ENCODE data around the gene FAIM2.

FAIM2 gene

DNA sequence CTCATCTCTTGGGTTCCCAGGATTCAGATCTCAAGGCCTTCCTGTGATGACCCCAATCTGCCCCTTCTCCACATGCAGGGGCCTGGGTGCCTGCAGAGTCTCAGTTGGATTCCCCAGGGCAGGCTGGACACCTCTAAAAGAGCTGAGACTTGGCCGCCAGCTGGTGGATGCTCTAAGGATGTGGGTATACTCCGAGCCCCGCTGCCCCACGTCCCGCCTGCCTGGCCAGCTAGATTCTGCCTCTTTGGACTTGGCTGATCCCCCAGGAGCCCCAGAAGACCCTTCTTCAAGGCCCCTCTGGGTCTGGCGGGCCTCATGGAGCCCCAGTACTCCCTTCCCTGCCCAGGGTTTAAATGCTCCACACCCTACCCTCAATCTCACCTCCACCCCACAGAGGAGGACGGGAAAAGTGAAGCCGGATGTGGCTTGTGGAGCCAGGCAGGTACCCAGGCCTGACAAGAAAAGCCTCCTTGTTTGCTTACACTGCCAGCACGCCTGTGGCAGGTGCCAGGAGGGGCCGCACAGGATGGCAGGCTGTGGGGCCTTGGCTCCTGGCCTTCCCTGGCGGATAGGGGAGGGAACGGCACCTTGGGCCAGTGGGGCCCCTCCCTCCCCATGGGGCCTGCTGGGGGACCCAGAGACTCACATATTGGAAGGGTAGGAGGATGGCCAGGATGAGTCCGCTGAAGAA, 15.1 kb downstream of the FAIM2 start:
- Histone ChIP-seq H3K27ac (ENCODE audit: low read length) (no peak overlapping the region), H3K79me2 (ENCODE audit: insufficient read depth, low read length) (no peaks in the 10 kb centered on the region), H3K27me3 (ENCODE audit: insufficient read depth, low read length, poor library complexity) (peaks cover 2% of the 10 kb centered on the region), H4K20me1 (ENCODE audit: insufficient read depth, low read length) (no peaks in the 10 kb centered on the region), H3K36me3 (ENCODE audit: insufficient read depth, low read length) (no peaks in the 10 kb centered on the region), H3K9ac (ENCODE audit: low read depth, low read length) (no peak overlapping the region), H2AFZ (ENCODE audit: low read depth, low read length) (no peak overlapping the region), H3K4me1 (ENCODE audit: insufficient read depth, low read length) (no peaks in the 10 kb centered on the region), H3K4me2 (ENCODE audit: insufficient read depth, low read length) (no peak overlapping the region), H3K9me3 (ENCODE audit: insufficient read depth, low read length, severe bottlenecking) (no peaks in the 10 kb centered on the region), H3K4me3 (ENCODE audit: low read depth in 1 of 2, low read length in 2 of 2) (no peak overlapping the region)
- ATAC-seq (ENCODE audit: insufficient read depth, low read depth) (peak; percentile 56; the same call in 2 of the 3 replicates), DNase-seq (no peak)
- TF ChIP-seq EZH2 (IDR thresholded peaks at IDR 0.05; ENCODE audit: borderline replicate concordance, low read depth, low read length, severe bottlenecking): no peak
- TF ChIP-seq, protein P1, sequence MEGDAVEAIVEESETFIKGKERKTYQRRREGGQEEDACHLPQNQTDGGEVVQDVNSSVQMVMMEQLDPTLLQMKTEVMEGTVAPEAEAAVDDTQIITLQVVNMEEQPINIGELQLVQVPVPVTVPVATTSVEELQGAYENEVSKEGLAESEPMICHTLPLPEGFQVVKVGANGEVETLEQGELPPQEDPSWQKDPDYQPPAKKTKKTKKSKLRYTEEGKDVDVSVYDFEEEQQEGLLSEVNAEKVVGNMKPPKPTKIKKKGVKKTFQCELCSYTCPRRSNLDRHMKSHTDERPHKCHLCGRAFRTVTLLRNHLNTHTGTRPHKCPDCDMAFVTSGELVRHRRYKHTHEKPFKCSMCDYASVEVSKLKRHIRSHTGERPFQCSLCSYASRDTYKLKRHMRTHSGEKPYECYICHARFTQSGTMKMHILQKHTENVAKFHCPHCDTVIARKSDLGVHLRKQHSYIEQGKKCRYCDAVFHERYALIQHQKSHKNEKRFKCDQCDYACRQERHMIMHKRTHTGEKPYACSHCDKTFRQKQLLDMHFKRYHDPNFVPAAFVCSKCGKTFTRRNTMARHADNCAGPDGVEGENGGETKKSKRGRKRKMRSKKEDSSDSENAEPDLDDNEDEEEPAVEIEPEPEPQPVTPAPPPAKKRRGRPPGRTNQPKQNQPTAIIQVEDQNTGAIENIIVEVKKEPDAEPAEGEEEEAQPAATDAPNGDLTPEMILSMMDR (IDR thresholded peaks at IDR 0.05; ENCODE audit: borderline replicate concordance, extremely low read depth, low read length, poor library complexity, severe bottlenecking): no peak

DNA sequence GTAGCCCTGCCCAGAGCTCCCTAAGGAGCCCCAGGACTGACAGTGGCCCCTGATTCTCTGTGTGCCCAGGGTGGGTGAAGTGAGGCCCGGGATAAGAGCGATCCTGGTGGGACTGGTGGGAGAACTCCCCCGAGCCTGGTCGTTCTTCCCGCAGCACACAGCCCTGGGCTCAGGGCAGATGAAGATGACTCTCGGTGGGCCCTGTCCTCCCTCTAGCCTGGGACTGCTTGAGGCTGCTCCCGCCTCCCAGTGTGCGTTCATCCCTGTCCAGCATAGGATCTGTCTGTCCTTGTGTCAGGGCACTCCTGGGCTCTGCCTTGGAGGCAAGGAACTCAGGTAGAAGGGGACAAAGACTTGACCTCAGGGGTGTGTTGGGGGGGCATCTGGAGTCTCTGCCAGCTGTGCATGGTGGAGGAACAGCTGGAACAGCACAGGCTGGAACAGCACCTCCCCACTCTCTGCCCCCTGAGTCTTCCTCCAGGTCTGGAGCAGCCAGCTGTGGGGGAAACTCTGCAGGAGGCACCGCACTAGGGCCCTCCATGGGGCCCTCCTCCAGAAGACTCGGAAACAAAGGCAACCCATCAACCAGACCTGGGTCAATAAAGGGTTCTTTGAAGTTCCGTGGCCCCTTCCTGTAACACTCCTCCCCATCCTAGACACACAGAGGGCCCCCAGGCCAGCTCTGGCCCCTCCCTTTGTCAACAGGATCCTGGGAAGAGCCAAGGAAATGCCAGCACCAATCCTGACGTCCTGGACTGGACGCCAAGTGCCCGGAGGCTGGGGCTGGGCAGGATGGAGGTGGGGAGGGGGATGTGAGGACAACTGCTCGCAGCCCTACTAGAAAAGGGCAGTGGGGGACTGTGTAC, 15.9 kb downstream of the FAIM2 start:
- Histone ChIP-seq H2AFZ (ENCODE audit: low read depth, low read length) (no peak overlapping the region), H3K36me3 (ENCODE audit: insufficient read depth, low read length) (no peaks in the 10 kb centered on the region), H4K20me1 (ENCODE audit: insufficient read depth, low read length) (no peaks in the 10 kb centered on the region), H3K4me1 (ENCODE audit: insufficient read depth, low read length) (no peaks in the 10 kb centered on the region), H3K4me2 (ENCODE audit: insufficient read depth, low read length) (no peak overlapping the region), H3K9me3 (ENCODE audit: insufficient read depth, low read length, severe bottlenecking) (no peaks in the 10 kb centered on the region), H3K27ac (ENCODE audit: low read length) (no peak overlapping the region), H3K27me3 (ENCODE audit: insufficient read depth, low read length, poor library complexity) (peaks cover 2% of the 10 kb centered on the region), H3K9ac (ENCODE audit: low read depth, low read length) (no peak overlapping the region), H3K4me3 (ENCODE audit: low read depth in 1 of 2, low read length in 2 of 2) (no peak overlapping the region), H3K79me2 (ENCODE audit: insufficient read depth, low read length) (no peaks in the 10 kb centered on the region)
- TF ChIP-seq, protein P1 (IDR thresholded peaks at IDR 0.05; ENCODE audit: borderline replicate concordance, extremely low read depth, low read length, poor library complexity, severe bottlenecking): no peak
- no peak for TF ChIP-seq EZH2 (IDR thresholded peaks at IDR 0.05; ENCODE audit: borderline replicate concordance, low read depth, low read length, severe bottlenecking)
- DNase-seq (no peak), ATAC-seq (ENCODE audit: insufficient read depth, low read depth) (no peak)

DNA sequence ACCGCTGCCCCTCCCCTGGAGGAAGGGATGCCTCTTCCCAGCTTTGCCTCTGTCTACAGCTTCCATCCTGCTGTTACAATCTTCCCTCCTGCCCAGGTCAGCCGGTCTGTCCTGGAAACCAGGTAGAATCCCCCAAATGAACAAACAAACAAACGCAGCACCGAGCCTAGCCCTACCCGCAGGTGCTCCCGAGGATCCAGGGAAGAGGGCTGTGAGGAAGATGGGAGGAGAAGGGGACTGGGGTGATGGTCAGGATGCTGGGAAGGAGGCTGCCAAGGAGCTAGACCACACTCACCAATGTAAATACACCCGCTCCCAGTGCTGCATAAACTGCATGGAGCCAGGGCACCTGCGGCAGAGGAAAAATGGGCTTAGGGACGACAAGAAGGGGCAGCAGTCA, 16.6 kb downstream of the FAIM2 start:
- Histone ChIP-seq H3K9me3 (ENCODE audit: insufficient read depth, low read length, severe bottlenecking) (no peaks in the 10 kb centered on the region), H3K79me2 (ENCODE audit: insufficient read depth, low read length) (no peaks in the 10 kb centered on the region), H3K36me3 (ENCODE audit: insufficient read depth, low read length) (no peaks in the 10 kb centered on the region), H4K20me1 (ENCODE audit: insufficient read depth, low read length) (no peaks in the 10 kb centered on the region), H3K4me2 (ENCODE audit: insufficient read depth, low read length) (no peak overlapping the region), H3K27ac (ENCODE audit: low read length) (no peak overlapping the region), H2AFZ (ENCODE audit: low read depth, low read length) (no peak overlapping the region), H3K4me1 (ENCODE audit: insufficient read depth, low read length) (no peaks in the 10 kb centered on the region), H3K27me3 (ENCODE audit: insufficient read depth, low read length, poor library complexity) (peaks cover 2% of the 10 kb centered on the region), H3K9ac (ENCODE audit: low read depth, low read length) (no peak overlapping the region), H3K4me3 (ENCODE audit: low read depth in 1 of 2, low read length in 2 of 2) (no peak overlapping the region)
- ATAC-seq (ENCODE audit: insufficient read depth, low read depth) (no peak), DNase-seq (no peak)
- TF ChIP-seq EZH2 (IDR thresholded peaks at IDR 0.05; ENCODE audit: borderline replicate concordance, low read depth, low read length, severe bottlenecking): no peak
- TF ChIP-seq, protein P1 (IDR thresholded peaks at IDR 0.05; ENCODE audit: borderline replicate concordance, extremely low read depth, low read length, poor library complexity, severe bottlenecking): no peak
